RPMI8226 (cell line): ENCODE measurements around the gene ARF3.

ENCODE experiments used
- DNase-seq: peaks from one replicate; pipeline ENCODE4 v3.0.0-alpha.2; 2015

ARF3 gene

DNA sequence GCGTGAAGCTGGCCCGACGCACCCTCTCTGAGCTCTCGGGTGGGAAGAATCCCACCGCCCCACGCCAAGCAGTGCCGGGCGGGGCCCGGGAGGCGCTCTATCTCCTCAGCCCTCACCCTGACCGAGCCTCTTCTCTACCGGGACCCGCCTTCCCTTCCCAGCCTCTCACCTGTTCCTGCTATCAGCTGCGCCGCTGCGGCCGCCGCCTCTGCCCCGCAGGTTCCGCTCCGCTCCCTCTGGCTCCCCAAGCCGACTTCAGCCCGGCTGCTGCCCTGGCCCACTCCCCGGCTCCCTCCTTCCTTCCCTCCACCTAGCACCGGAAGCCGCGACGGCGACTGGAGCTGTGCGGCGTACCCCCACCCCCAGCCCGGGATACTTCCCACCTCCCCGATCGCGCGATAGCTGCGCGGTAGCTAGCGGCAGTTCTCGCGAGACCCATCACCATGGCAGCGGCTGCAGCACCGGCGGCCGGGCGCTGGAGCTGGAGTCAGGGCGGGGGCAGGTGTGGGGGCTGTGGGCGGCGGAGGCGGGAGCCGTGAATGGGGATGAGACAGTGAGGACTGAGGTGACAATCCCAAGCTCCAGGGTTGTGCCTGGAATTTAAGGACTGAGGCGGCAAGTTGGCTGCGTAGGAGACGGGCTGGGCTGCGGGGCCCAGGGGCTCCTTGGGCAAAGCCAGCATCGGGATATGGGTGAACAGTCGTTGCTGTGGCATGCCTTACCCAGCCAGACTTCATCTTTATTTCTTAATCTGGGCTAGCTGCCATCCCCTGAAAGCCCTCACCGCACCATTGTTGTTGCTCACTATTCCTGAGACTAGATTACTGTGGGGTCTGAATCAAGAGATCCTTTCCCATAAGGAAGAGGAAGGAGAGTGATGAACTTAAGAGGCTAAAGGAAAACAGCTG, at the start of gene ARF3:
Gene ARF3, minus strand, starts transcription at position 347 of the 908 bp plus-strand sequence. CDS start 16,392 bp downstream, outside the sequence.
- peak; percentile 97 for DNase-seq

DNA sequence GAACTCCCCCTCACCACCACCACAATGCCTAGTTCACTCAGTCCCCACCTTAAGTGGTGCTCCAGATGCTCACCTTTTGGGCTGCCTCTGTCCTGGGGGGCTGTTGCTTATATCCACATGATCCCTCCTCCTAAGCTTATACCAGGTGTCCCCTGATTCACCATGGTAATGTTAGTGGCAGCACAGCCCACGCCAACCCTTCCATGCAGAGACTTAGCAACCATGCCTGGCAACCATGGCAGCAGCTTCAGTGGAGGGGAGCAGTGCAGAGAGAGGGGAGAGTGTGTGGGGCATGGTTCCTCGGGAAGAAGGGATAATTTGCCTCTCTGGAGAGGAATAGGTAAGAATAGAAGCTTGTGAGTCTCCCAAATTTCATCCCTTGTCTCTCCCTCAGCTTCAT, 43.1 kb upstream of the ARF3 start:
- DNase-seq = no peak

GRCh38 chr12:48999371-49000131, 42.3 kb upstream of the ARF3 start, which contains the start of gene DDN:
DDN (minus strand) TSS chr12:48999375; CDS start chr12:48999287, 88 bp downstream.
- peak; percentile 92 for DNase-seq

- peak; percentile 74 for DNase-seq
These were observed 41.4 kb upstream of the ARF3 start for GRCh38 chr12:48998497-48999353.

GRCh38 chr12:48997719-48998496, 40.6 kb upstream of the ARF3 start:
- peak; percentile 82 for DNase-seq

GRCh38 chr12:48996794-48997718, 39.8 kb upstream of the ARF3 start:
- DNase-seq = peak; percentile 78

GRCh38 chr12:48995086-48995879, 38.0 kb upstream of the ARF3 start:
- DNase-seq = peak; percentile 70

GRCh38 chr12:48994224-48995085, 37.2 kb upstream of the ARF3 start:
- no peak for DNase-seq

DNA sequence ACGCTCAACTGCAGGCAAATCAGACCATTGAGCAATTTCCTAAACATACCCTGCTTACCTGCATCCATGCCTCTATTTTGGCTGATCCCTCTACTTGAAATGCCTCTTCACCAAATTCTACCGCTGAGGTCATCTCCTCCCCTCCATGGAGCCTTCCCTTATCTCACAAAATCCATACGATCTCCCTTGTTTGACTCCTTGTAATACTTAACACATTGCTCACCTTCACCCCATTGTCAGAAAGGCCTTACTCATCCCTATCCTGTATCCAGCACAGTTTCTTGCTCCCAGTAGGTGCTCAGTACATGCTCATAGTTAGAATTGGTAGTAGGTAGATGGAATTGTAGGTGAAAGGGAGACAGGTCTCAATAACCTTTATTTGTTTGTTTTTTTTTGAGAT, 36.5 kb upstream of the ARF3 start:
- no peak for DNase-seq

DNA sequence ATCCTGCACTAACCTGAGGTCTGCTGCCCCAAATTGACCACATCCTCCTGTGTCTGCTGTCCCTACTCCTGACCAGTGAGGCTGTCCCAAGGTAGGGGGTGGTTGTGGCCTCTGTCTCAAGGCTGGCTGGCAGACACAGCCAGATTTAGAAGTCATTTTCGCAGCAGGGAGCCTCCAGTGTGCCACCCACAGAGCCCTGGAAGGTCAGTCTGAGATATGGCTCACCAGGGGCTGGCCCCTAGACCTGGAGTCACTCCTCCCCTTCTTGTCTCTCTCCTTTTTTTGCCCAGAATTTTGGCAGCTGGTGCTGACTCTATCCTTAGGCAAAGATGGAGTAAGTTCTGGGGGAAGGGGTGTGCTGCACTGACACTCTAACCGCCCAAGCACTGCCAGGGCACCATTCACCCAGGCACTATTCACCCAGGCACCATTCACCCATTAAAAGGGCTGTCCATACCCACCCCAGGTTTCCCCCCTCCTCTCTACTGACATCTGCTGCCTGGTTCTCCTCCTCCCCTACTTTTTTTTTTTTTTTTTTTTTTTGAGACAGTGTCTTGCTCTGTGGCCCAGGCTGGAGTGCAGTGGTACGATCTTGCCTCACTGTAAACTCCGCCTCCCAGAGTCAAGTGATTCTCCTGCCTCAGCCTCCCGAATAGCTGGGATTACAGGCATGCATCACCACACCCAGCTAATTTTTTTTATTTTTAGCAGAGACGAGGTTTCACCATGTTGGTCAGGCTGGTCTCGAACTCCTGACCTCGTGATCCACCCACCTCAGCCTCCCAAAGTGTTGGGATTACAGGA, 34.2 kb upstream of the ARF3 start:
- DNase-seq = no peak

GRCh38 chr12:48990552-48990951, 33.3 kb upstream of the ARF3 start:
- no peak for DNase-seq

DNA sequence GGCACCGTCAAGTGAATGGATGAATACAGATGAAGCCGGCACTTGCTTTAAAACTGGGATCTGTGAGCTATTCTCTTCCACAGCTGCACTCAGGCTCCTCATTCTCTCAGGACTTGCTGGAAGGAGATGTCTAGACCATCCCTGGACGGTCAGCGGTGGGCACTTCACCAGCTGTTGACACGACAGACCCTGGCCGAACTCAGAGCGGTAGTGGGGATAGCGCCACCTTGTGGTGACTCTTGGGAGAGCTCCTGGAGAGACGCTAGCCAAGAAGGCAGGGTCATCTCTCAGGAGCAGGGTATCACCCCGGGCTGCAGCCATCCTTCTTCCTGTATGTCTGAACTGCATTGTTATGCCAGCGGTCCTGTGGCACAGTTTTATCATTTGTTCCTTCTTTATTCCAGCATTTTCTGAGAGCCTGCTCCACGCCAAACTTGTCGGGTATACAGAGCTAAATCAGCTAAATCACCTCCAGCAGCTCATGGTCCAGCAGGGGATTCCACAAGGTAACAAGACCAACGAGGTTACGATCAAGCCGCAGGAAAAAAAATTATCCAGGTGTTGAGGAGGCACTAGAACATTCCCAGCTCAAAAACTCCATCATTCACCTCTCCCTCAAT, 30.9 kb upstream of the ARF3 start:
- DNase-seq = peak; percentile 77

DNA sequence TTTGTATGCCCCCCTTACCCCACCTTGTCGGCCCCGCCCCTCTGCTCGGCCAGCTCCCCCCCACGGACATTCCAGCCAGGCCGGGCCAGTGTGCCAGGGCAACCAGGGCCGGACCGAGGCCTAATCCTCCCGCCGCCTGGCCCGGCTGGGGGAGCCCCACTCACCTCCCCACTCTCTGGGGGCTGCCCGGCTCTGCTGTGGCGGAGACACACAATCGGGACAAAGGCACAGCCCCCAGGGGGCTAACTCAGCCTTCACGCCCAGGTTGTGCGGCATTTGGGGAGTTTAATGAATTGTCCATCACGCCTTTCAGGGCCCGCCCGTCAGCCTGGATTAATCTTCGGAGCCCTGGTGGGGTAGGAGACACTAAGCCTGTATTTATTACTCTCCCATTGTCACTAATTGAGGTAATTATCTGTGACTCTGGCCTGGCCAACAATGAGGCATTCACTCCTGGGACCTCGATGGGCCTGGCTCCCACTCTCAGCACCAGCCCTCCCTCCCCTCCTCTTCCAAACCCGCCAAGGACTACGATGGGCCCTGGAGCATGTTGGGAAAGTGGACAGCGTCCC, 29.5 kb upstream of the ARF3 start:
- no peak for DNase-seq

DNA sequence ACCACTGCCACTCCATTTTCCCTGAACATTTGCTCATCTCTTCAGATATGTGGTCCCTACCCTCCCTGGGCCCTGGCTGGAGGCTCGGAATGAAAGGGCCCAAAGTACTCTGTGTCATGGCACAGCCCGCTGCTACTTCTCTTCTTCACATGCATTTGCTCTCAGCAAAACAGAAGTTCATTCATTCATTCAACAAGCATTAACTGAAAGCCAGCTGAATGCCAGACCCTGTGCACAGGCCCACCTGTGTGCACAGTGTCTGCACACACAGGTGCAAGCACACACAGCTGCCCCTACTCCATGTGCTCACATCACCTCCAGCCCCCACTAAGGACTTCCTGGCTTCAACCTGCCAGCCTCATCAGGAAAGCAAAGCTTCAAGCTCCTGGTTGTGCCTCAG, 28.6 kb upstream of the ARF3 start:
- DNase-seq = no peak

DNA sequence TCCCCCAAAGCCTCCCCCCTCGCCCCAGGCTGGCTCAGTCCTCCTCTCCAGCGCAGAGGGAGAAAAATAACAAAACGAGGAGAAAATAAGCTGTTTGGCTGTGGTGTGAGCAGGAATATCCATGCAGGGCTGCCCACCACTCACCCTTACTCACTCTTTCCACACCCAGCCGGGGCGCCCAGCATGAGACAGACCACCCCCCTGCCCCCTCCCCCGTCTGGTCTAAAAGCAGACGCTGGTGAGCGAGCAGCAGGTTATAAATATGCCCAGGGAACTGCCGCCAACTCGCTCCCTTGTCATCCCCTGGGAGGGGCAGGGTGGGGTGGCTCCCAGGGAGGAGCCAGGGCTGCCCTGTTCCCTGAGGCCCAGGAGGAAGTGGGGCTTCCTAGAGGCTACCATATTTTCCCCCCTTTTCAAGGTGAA, 28.2 kb upstream of the ARF3 start:
- DNase-seq = no peak

- no peak for DNase-seq
These were observed 25.3 kb upstream of the ARF3 start for GRCh38 chr12:48982397-48983080.

- no peak for DNase-seq
These were observed 24.5 kb upstream of the ARF3 start for GRCh38 chr12:48981757-48982157.
